ENCODE measurements around the gene KRTAP5-9.

KRTAP5-9 gene

GRCh38 chr11:71502871-71503435 is 45.3 kb upstream of the KRTAP5-9 start:
- Histone ChIP-seq H3K36me3 (ENCODE audit: control insufficient read depth, low read length) (peaks cover 25% of the 10 kb centered on the region), H3K4me2 (ENCODE audit: low read length) (no peak overlapping the region)
- no peak for TF ChIP-seq CTCF (IDR thresholded peaks at IDR 0.05; ENCODE audit: low read depth, low read length, poor library complexity, severe bottlenecking)
- no peak for TF ChIP-seq EZH2phosphoT487 (IDR thresholded peaks at IDR 0.05; ENCODE audit: borderline replicate concordance, low read length)

GRCh38 chr11:71504531-71504930 is 43.7 kb upstream of the KRTAP5-9 start:
- TF ChIP-seq EZH2phosphoT487 (IDR thresholded peaks at IDR 0.05; ENCODE audit: borderline replicate concordance, low read length) = no peak
- TF ChIP-seq CTCF (IDR thresholded peaks at IDR 0.05; ENCODE audit: low read depth, low read length, poor library complexity, severe bottlenecking) = no peak
- Histone ChIP-seq H3K4me3 (ENCODE audit: low read length) (no peak overlapping the region), H3K4me1 (ENCODE audit: control insufficient read depth, low read length) (no peaks in the 10 kb centered on the region), H3F3A (ENCODE audit: control insufficient read depth, insufficient read depth) (no peaks in the 10 kb centered on the region), H3K79me2 (ENCODE audit: control insufficient read depth, low read length) (no peaks in the 10 kb centered on the region), H3K27me3 (ENCODE audit: control insufficient read depth, low read length) (0 out of 2 replicates have a peak, but pooled peaks cover 4% of the 10 kb centered on the region), H3K9me3 (ENCODE audit: control insufficient read depth, insufficient read depth, low read length) (no peaks in the 10 kb centered on the region), H3K36me3 (ENCODE audit: control insufficient read depth, low read length) (peaks cover 11% of the 10 kb centered on the region), H3K9me2 (replicated peaks; ENCODE audit: control insufficient read depth, low read length) (no peaks in the 10 kb centered on the region), H4K20me1 (ENCODE audit: control insufficient read depth, insufficient read depth, low read depth, low read length) (no peaks in the 10 kb centered on the region), H3K4me2 (ENCODE audit: low read length) (no peak overlapping the region), H3K27ac (ENCODE audit: low read depth, low read length) (no peak overlapping the region)

More at GRCh38 chr11:71502871-71503435, 45.3 kb upstream of the KRTAP5-9 start:
- Histone ChIP-seq H3K9me3 (ENCODE audit: control insufficient read depth, insufficient read depth, low read length) (no peaks in the 10 kb centered on the region), H3K27me3 (ENCODE audit: control insufficient read depth, low read length) (no peaks in the 10 kb centered on the region), H4K20me1 (ENCODE audit: control insufficient read depth, insufficient read depth, low read depth, low read length) (no peaks in the 10 kb centered on the region), H3K4me1 (ENCODE audit: control insufficient read depth, low read length) (no peaks in the 10 kb centered on the region), H3F3A (ENCODE audit: control insufficient read depth, insufficient read depth) (no peaks in the 10 kb centered on the region), H3K27ac (ENCODE audit: low read depth, low read length) (no peak overlapping the region), H3K9me2 (replicated peaks; ENCODE audit: control insufficient read depth, low read length) (no peaks in the 10 kb centered on the region), H3K79me2 (ENCODE audit: control insufficient read depth, low read length) (no peaks in the 10 kb centered on the region), H3K4me3 (ENCODE audit: low read length) (no peak overlapping the region)

- Histone ChIP-seq H3K27me3 (ENCODE audit: control insufficient read depth, low read length) (0 out of 2 replicates have a peak, but pooled peaks cover 4% of the 10 kb centered on the region), H4K20me1 (ENCODE audit: control insufficient read depth, insufficient read depth, low read depth, low read length) (no peaks in the 10 kb centered on the region), H3K4me2 (ENCODE audit: low read length) (no peak overlapping the region), H3K36me3 (ENCODE audit: control insufficient read depth, low read length) (peaks cover 8% of the 10 kb centered on the region; the same call in 1 of the 2 replicates), H3K79me2 (ENCODE audit: control insufficient read depth, low read length) (no peaks in the 10 kb centered on the region), H3K9me2 (replicated peaks; ENCODE audit: control insufficient read depth, low read length) (no peaks in the 10 kb centered on the region), H3K4me1 (ENCODE audit: control insufficient read depth, low read length) (no peaks in the 10 kb centered on the region), H3K27ac (ENCODE audit: low read depth, low read length) (no peak overlapping the region), H3K4me3 (ENCODE audit: low read length) (no peak overlapping the region), H3F3A (ENCODE audit: control insufficient read depth, insufficient read depth) (no peaks in the 10 kb centered on the region), H3K9me3 (ENCODE audit: control insufficient read depth, insufficient read depth, low read length) (no peaks in the 10 kb centered on the region)
- no peak for TF ChIP-seq EZH2phosphoT487 (IDR thresholded peaks at IDR 0.05; ENCODE audit: borderline replicate concordance, low read length)
- no peak for TF ChIP-seq CTCF (IDR thresholded peaks at IDR 0.05; ENCODE audit: low read depth, low read length, poor library complexity, severe bottlenecking)
Measured at GRCh38 chr11:71505001-71505400, 43.2 kb upstream of the KRTAP5-9 start.
